Esophagus muscularis mucosa (tissue), 4 donors: Measurements from ENCODE around the gene ZFX.

Source experiments
- CTCF ChIP-seq, 3 experiments: fragments of 200-600 bp in 2 of 3; fragments of 450-650 bp in 1 of 3; sonication (generic) in 2 of 3; IDR thresholded peaks; one replicate each; pipeline ENCODE4 v1.5.1; 2017 to 2019; ENCODE audit warnings: antibody characterized with exemption in 3 of 3, mild to moderate bottlenecking in 2 of 3, moderate library complexity in 1 of 3
- EP300 ChIP-seq: sonication (generic); formaldehyde crosslinking; IDR thresholded peaks from one replicate; pipeline ENCODE4 v1.6.1; 2017; ENCODE audit warnings: antibody characterized with exemption
- POLR2A ChIP-seq: fragments of 450-650 bp; IDR thresholded peaks from one replicate; pipeline ENCODE4 v1.6.1; 2017; ENCODE audit warnings: antibody characterized with exemption, moderate library complexity, mild to moderate bottlenecking, low read depth
- POLR2AphosphoS5 ChIP-seq, 2 donors: sonication (generic); formaldehyde crosslinking; IDR thresholded peaks; one replicate each; pipeline ENCODE4 v1.6.1; 2017; ENCODE audit warnings: antibody characterized with exemption in 2 of 2

GRCh38 chrX:24131476-24131875 lies 18.1 kb upstream of the ZFX start:
- TF ChIP-seq CTCF (IDR thresholded peaks at IDR 0.05) = no peak
- TF ChIP-seq POLR2A = no peak
- TF ChIP-seq POLR2AphosphoS5 (IDR thresholded peaks at IDR 0.05) = no peak
- TF ChIP-seq EP300 = no peak
